NCI-H2227 treated with DMSO at 0.1 percent for 48 hours (cell line): ENCODE results near the gene NAT16.
"Not testable (repeated sequence)": the region's sequence is repeated elsewhere in the genome, so short reads cannot be mapped to it uniquely, and the experiment has no call there.

ENCODE experiments used
- DNase-seq: peaks from one replicate; lab custom pipeline; 2025; lab: John Stamatoyannopoulos, UW

NAT16 gene

GRCh38 chr7:101125989-101126650 lies 54.0 kb downstream of the NAT16 start:
- no peak for DNase-seq

GRCh38 chr7:101124376-101125056 lies 55.6 kb downstream of the NAT16 start:
- DNase-seq: no peak

- DNase-seq: no peak
Measured at GRCh38 chr7:101123703-101124068, 56.4 kb downstream of the NAT16 start.

- DNase-seq: no peak
Measured at GRCh38 chr7:101122933-101123702, 57.0 kb downstream of the NAT16 start.

- DNase-seq: no peak
Measured at GRCh38 chr7:101121991-101122932, 57.8 kb downstream of the NAT16 start.

- DNase-seq: not testable (repeated sequence)
Measured at GRCh38 chr7:101121631-101121990, 58.5 kb downstream of the NAT16 start.
